ENCODE results near the gene BICDL2. TPM values are rescaled to one million over a fixed set of nuclear protein-coding genes. Genes with fewer than 3 reads are reported as not detected.

Gene BICDL2
- total and polyA plus RNA-seq, 2 of the 8 experiments (the other 6 are each of a cell fraction or from before 2014, with no cell fraction given): 7.3 to 15.9 TPM

GRCh38 chr16:3060339-3061127 lies 23.8 kb upstream of the BICDL2 start:
- ChIA-PET POLR2A (ENCODE audit: partially characterized antibody) (interaction anchor here (1.0 to 12.7 kb wide), 14 partner anchors 8 to 74 kb away, joined by 3 to 140 read pairs (median 5); partner anchors contain the start of genes CLDN6, CLDN9, HCFC1R1 and THOC6), CTCF (ENCODE audit: partially characterized antibody) (interaction anchor here (0.6 to 8.3 kb wide), 19 partner anchors 9 to 99 kb away, joined by 3 to 88 read pairs (median 6); partner anchors contain the start of genes ZNF205, ZNF213 and ZSCAN10)
- Histone ChIP-seq H4K91ac (replicated peaks; ENCODE audit: insufficient read length, low read length) (no peak overlapping the region), H2BK15ac (ENCODE audit: low read length) (0 out of 2 replicates have a peak overlapping the region, but pooled peaks have one; percentile 14), H3K27ac (ENCODE audit: low read depth, low read length) (no peak overlapping the region), H3K4me3 (ENCODE audit: extremely low read depth in 1 of 4, insufficient read depth in 2 of 4, low read depth in 3 of 4, low read length in 4 of 4) (no peak overlapping the region), H4K8ac (ENCODE audit: extremely low read depth, insufficient read depth, low read length) (no peak overlapping the region), H3K79me1 (ENCODE audit: low read depth, low read length) (no peaks in the 10 kb centered on the region), H3K27me3 (replicated peaks in 1 of 4; ENCODE audit: control insufficient read depth in 3 of 4, extremely low read depth in 1 of 4, insufficient read depth in 3 of 4, low read length in 3 of 4) (no peaks in the 10 kb centered on the region; a peak in 1 of 7 replicates), H3K56ac (replicated peaks; ENCODE audit: insufficient read length, low read depth, low read length) (no peak overlapping the region), H2BK5ac (ENCODE audit: low read depth, low read length) (no peak overlapping the region), H3K23ac (ENCODE audit: insufficient read length) (no peak overlapping the region), H3K4me1 (replicated peaks in 1 of 4; ENCODE audit: control insufficient read depth in 3 of 4, insufficient read depth in 4 of 4, low read length in 3 of 4) (peaks cover 4 to 16% (median 7%) of the 10 kb centered on the region in 4 experiments; a peak in 6 of 7 replicates), H3K4ac (replicated peaks; ENCODE audit: insufficient read length, low read depth, low read length) (no peak overlapping the region), H2AK5ac (ENCODE audit: low read depth, low read length) (no peak overlapping the region), H2BK20ac (ENCODE audit: low read length) (no peak overlapping the region), H2BK120ac (replicated peaks; ENCODE audit: low read depth, low read length) (no peak overlapping the region), H3K18ac (ENCODE audit: extremely low read depth, low read length) (no peak overlapping the region), H3K23me2 (ENCODE audit: low read depth, low read length) (peaks cover 6% of the 10 kb centered on the region; the same call in 1 of the 2 replicates), H2AFZ (ENCODE audit: low read length) (no peak overlapping the region), H2BK12ac (ENCODE audit: low read depth, low read length) (0 out of 2 replicates have a peak overlapping the region, but pooled peaks have one; percentile 84), H3K4me2 (ENCODE audit: insufficient read depth in 1 of 2, low read depth in 2 of 2, low read length in 2 of 2) (no peak overlapping the region), H3K36me3 (ENCODE audit: control insufficient read depth in 2 of 4, insufficient read depth in 4 of 4, low read length in 3 of 4) (no peaks in the 10 kb centered on the region), H3K9me3 (ENCODE audit: insufficient read depth in 2 of 2, low read depth in 1 of 2, low read length in 1 of 2) (no peaks in the 10 kb centered on the region), H3K14ac (ENCODE audit: insufficient read length) (no peak overlapping the region), H3K79me2 (ENCODE audit: control insufficient read depth in 1 of 2, insufficient read depth in 2 of 2, low read length in 2 of 2) (no peaks in the 10 kb centered on the region), H4K20me1 (replicated peaks in 1 of 2; ENCODE audit: control insufficient read depth in 1 of 2, insufficient read depth in 2 of 2, low read length in 2 of 2) (peaks cover 4 to 7% of the 10 kb centered on the region in 2 experiments), H4K5ac (ENCODE audit: insufficient read length, low read depth, low read length) (no peak overlapping the region), H3K9ac (replicated peaks in 1 of 4; ENCODE audit: extremely low read depth in 1 of 4, low read depth in 3 of 4, low read length in 3 of 4) (no peak overlapping the region)
- DNase-seq (ENCODE audit: low read depth in 1 of 2, low spot score in 2 of 2): no peak
- TF ChIP-seq FOSL1 (IDR thresholded peaks at IDR 0.05; ENCODE audit: insufficient read depth, low read depth, low read length) (no peak), YY1 (IDR thresholded peaks at IDR 0.05; ENCODE audit: low read depth, low read length) (no peak), GABPA (IDR thresholded peaks at IDR 0.05; ENCODE audit: borderline replicate concordance, insufficient read depth, low read length) (no peak)
- WGBS, 2 experiments (ENCODE audit: extremely low coverage in 1 of 2, insufficient coverage in 1 of 2, insufficient read length in 1 of 2, insufficient replicate concordance in 2 of 2, low coverage in 1 of 2, low lambda C conversion rate in 2 of 2, missing lambda C conversion rate in 1 of 2): 84% methylated on average over 14 of the region's 14 CpGs; no CpG with 5 or more reads in 1 of the 2 experiments
- no peak for FAIRE-seq

Measured in H1 (cell line).